ELR (cell line): Measurements from ENCODE around the gene CNTF.

Source experiments
- DNase-seq: peaks from one replicate; pipeline ENCODE4 v3.0.0-alpha.2; 2015; ENCODE audit warnings: low read depth

The CNTF gene

GRCh38 chr11:58606930-58607714, 15.3 kb upstream of the CNTF start:
- no peak for DNase-seq

GRCh38 chr11:58608331-58608730, 14.1 kb upstream of the CNTF start:
- no peak for DNase-seq

GRCh38 chr11:58609723-58610122, 12.7 kb upstream of the CNTF start:
- DNase-seq = no peak

GRCh38 chr11:58613228-58613627, 9.2 kb upstream of the CNTF start:
- no peak for DNase-seq

- DNase-seq = no peak
Observed at GRCh38 chr11:58615559-58615958, 6.9 kb upstream of the CNTF start.

GRCh38 chr11:58616594-58616993, 5.9 kb upstream of the CNTF start:
- peak; percentile 92 for DNase-seq

GRCh38 chr11:58617976-58618557, 4.4 kb upstream of the CNTF start:
- DNase-seq = no peak

GRCh38 chr11:58621586-58622262, 741 bp upstream of the CNTF start:
- DNase-seq = no peak

GRCh38 chr11:58625086-58625485, 2.6 kb downstream of the CNTF start:
- peak; percentile 22 for DNase-seq

- DNase-seq = peak; percentile 66
Observed at GRCh38 chr11:58625826-58626460, 3.5 kb downstream of the CNTF start.

GRCh38 chr11:58626934-58627483, 4.5 kb downstream of the CNTF start:
- DNase-seq = peak; percentile 10

- DNase-seq = peak; percentile 36
Observed at GRCh38 chr11:58628446-58628845, 6.0 kb downstream of the CNTF start.

GRCh38 chr11:58629857-58630256, 7.4 kb downstream of the CNTF start:
- peak; percentile 77 for DNase-seq

GRCh38 chr11:58631378-58631777, 8.9 kb downstream of the CNTF start:
- no peak for DNase-seq

- no peak for DNase-seq
Observed at GRCh38 chr11:58632510-58632909, 10.0 kb downstream of the CNTF start.

GRCh38 chr11:58636587-58636986, 14.1 kb downstream of the CNTF start:
- no peak for DNase-seq

GRCh38 chr11:58637371-58637770, 14.9 kb downstream of the CNTF start:
- DNase-seq = no peak

GRCh38 chr11:58639103-58639502, 16.6 kb downstream of the CNTF start:
- DNase-seq = no peak

- DNase-seq = no peak
Observed at GRCh38 chr11:58639669-58640068, 17.2 kb downstream of the CNTF start.

- no peak for DNase-seq
Observed at GRCh38 chr11:58640386-58641023, 18.0 kb downstream of the CNTF start.

- DNase-seq = no peak
Observed at GRCh38 chr11:58641341-58641740, 18.9 kb downstream of the CNTF start.
